ENCODE measurements around the gene FOXF2. TPM values are rescaled to one million over a fixed set of nuclear protein-coding genes. Genes with fewer than 3 reads are reported as not detected.

Gene FOXF2
- total RNA-seq, 1 experiment from 2014 or later: 8.0 TPM

DNA sequence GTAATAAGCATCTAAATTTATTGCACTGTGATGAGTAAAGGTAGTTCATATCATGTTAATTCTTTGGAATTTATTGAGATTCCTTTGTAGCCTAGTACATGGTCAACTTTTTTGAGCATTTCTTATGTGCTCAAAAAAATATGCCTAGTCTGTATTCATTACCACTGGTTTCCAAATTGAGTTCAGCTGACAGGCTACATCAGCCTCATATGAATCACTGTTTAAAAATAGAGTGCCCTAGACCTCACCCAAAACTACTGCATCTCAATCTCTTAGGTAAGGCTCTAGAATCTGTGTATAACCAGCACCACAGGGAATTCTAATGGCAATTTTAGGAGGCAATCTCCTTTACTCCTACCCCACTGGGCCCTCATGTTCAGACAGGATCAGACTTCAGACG is 16.7 kb upstream of the FOXF2 start:
- ChIA-PET POLR2A (interaction anchor here (0.6 kb wide), 1 partner anchor 59 kb away, joined by 3 read pairs; no protein-coding TSS in a partner anchor), CTCF (interaction anchor here (1.3 to 1.6 kb wide), 2 partner anchors 8 to 575 kb away, joined by 3 to 6 read pairs; no protein-coding TSS in a partner anchor)
- TF ChIP-seq, protein P1, sequence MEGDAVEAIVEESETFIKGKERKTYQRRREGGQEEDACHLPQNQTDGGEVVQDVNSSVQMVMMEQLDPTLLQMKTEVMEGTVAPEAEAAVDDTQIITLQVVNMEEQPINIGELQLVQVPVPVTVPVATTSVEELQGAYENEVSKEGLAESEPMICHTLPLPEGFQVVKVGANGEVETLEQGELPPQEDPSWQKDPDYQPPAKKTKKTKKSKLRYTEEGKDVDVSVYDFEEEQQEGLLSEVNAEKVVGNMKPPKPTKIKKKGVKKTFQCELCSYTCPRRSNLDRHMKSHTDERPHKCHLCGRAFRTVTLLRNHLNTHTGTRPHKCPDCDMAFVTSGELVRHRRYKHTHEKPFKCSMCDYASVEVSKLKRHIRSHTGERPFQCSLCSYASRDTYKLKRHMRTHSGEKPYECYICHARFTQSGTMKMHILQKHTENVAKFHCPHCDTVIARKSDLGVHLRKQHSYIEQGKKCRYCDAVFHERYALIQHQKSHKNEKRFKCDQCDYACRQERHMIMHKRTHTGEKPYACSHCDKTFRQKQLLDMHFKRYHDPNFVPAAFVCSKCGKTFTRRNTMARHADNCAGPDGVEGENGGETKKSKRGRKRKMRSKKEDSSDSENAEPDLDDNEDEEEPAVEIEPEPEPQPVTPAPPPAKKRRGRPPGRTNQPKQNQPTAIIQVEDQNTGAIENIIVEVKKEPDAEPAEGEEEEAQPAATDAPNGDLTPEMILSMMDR (IDR thresholded peaks at IDR 0.05; ENCODE audit: unreplicated experiment): no peak
- intact Hi-C loops (cut with micrococcal nuclease): no loop called here
- Mint-ChIP-seq H3K4me1 (ENCODE audit: insufficient read depth, unreplicated experiment) (no peaks in the 10 kb centered on the region), H3K27me3 (ENCODE audit: insufficient read depth, unreplicated experiment) (no peaks in the 10 kb centered on the region), H3K4me3 (ENCODE audit: unreplicated experiment) (no peak overlapping the region), H3K9me3 (ENCODE audit: unreplicated experiment) (peaks cover 8% of the 10 kb centered on the region), H3K27ac (ENCODE audit: low read depth, unreplicated experiment) (no peak overlapping the region), H3K36me3 (ENCODE audit: insufficient read depth, unreplicated experiment) (no peaks in the 10 kb centered on the region)
- DNase-seq (ENCODE audit: unreplicated experiment): no peak
- no TSS peak for BruUV-seq (replicated peaks)

DNA sequence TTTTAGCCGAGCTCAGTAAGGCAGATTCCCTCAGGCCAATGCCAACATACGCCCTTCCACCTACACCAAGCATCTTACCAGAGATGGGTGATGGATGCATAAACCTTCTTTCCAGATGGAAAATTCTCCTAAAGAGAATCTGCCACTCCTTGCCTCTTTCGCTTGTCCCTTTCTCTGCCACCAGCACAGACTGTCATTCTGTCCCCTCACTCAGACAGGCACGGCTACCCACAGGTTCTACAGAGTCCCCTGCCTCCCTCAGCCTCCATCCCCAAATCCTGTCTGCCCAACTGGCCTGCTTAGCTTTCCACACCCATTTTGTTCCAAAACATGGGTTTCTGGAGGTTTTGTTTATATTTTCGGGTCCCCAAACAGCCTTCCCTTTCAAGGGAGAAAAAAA is 12.7 kb upstream of the FOXF2 start:
- Mint-ChIP-seq H3K4me1 (ENCODE audit: insufficient read depth, unreplicated experiment) (peaks cover 8% of the 10 kb centered on the region), H3K9me3 (ENCODE audit: unreplicated experiment) (no peaks in the 10 kb centered on the region), H3K4me3 (ENCODE audit: unreplicated experiment) (no peak overlapping the region), H3K27me3 (ENCODE audit: insufficient read depth, unreplicated experiment) (peaks cover 27% of the 10 kb centered on the region), H3K36me3 (ENCODE audit: insufficient read depth, unreplicated experiment) (no peaks in the 10 kb centered on the region), H3K27ac (ENCODE audit: low read depth, unreplicated experiment) (no peak overlapping the region)
- BruUV-seq (replicated peaks): no TSS peak
- ChIA-PET POLR2A (no interaction called here), CTCF (interaction anchor here (0.6 to 0.7 kb wide), 2 partner anchors 152 to 655 kb away, joined by 3 to 4 read pairs; no protein-coding TSS in a partner anchor)
- no peak for DNase-seq (ENCODE audit: unreplicated experiment)
- intact Hi-C loops (cut with micrococcal nuclease): no loop called here
- TF ChIP-seq, protein P1 (IDR thresholded peaks at IDR 0.05; ENCODE audit: unreplicated experiment): no peak

DNA sequence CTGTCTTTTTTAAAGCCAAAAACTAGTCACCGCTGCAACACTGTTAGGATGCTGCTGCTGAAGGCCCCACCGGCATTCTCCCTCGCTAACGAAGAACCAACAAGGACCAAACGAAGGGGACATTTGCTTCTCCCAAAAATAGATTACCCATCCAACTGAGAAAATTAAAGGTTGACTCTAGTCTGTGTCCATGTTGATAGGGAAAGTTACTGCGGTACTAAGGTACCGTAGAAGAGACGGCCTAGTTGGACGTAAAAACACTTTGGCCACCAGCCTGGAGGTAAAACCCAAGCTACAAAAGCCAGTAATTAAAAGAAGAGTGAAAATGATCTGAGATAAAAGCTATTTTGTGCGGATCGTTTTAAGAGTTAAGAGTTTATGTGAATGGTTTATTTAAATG is 11.8 kb upstream of the FOXF2 start:
- H3K4me3 Mint-ChIP-seq (ENCODE audit: unreplicated experiment): no peak overlapping the region
- TF ChIP-seq, protein P1 (IDR thresholded peaks at IDR 0.05; ENCODE audit: unreplicated experiment): no peak
- ChIA-PET POLR2A (no interaction called here), CTCF (interaction anchor here (0.5 to 1.5 kb wide), 2 partner anchors 25 to 580 kb away, joined by 3 to 6 read pairs; no protein-coding TSS in a partner anchor)
- H3K9me3 Mint-ChIP-seq (ENCODE audit: unreplicated experiment): no peaks in the 10 kb centered on the region
- peaks cover 8% of the 10 kb centered on the region for H3K4me1 Mint-ChIP-seq (ENCODE audit: insufficient read depth, unreplicated experiment)
- H3K27me3 Mint-ChIP-seq (ENCODE audit: insufficient read depth, unreplicated experiment): peaks cover 27% of the 10 kb centered on the region
- no peak overlapping the region for H3K27ac Mint-ChIP-seq (ENCODE audit: low read depth, unreplicated experiment)
- no peak for DNase-seq (ENCODE audit: unreplicated experiment)
- intact Hi-C loops (cut with micrococcal nuclease): no loop called here
- no peaks in the 10 kb centered on the region for H3K36me3 Mint-ChIP-seq (ENCODE audit: insufficient read depth, unreplicated experiment)
- no TSS peak for BruUV-seq (replicated peaks)

DNA sequence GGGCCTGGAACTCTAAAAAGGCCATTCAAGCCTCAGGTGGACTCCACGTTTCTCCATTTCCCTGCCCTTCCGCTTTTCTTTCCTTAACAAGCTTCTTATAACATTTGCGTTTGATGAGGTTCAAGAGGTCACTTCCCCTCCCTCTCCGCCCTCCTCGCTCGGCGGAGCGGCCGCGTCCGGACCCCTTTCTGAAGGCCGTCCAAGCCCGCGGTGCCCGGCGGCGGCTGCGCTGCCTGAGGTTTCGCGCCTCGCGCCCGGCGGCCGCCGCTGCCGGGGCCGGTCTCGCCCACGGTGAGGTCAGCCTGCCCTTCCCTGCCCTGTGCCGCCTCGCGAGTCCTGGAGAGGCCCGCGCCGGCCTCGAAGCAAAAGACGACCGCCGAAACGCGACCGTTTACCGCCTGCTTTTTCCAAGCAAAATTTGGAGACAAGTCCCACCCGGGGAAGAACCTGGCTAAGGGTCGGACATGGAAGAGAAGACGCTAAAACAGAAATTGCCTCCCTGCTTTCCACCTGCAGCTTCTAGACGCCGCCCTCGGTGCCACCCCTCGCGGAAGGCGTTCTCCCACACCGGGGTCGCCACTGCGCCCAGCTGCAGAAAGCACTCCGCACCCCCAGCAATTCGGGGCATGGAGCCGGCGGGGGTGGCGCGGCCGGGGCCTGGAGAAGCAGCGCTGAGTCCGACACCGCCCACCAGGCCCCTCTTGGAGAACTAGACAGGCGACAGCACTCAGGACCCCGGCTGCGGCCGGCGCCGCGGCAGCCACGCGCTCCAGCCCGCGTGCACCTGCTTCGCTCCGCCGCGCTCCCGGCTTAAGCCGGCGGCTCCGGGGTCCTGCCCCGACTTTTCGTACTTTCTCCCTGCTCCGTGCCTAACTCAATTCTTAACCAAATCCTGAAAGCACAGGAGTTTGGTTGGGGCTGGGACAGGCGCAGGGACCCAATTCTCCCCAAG is 11.0 kb upstream of the FOXF2 start:
- peaks cover 27% of the 10 kb centered on the region for H3K27me3 Mint-ChIP-seq (ENCODE audit: insufficient read depth, unreplicated experiment)
- H3K4me1 Mint-ChIP-seq (ENCODE audit: insufficient read depth, unreplicated experiment): peaks cover 8% of the 10 kb centered on the region
- intact Hi-C loops (cut with micrococcal nuclease): no loop called here
- ChIA-PET POLR2A (no interaction called here), CTCF (interaction anchor here (0.5 to 1.5 kb wide), 3 partner anchors 26 to 581 kb away, joined by 3 to 6 read pairs (median 3); no protein-coding TSS in a partner anchor)
- no peak for DNase-seq (ENCODE audit: unreplicated experiment)
- TF ChIP-seq, protein P1 (IDR thresholded peaks at IDR 0.05; ENCODE audit: unreplicated experiment): no peak
- no TSS peak for BruUV-seq (replicated peaks)
- H3K4me3 Mint-ChIP-seq (ENCODE audit: unreplicated experiment): no peak overlapping the region
- no peaks in the 10 kb centered on the region for H3K9me3 Mint-ChIP-seq (ENCODE audit: unreplicated experiment)
- no peaks in the 10 kb centered on the region for H3K36me3 Mint-ChIP-seq (ENCODE audit: insufficient read depth, unreplicated experiment)
- H3K27ac Mint-ChIP-seq (ENCODE audit: low read depth, unreplicated experiment): no peak overlapping the region

Data from MCF 10A (cell line).